Calu3 (cell line): ENCODE results near the gene HP1BP3. TPM values are rescaled to one million over a fixed set of nuclear protein-coding genes. Genes with fewer than 3 reads are reported as not detected.

Experiments used
- BruUV-seq: library from RNA; stranded (reverse); fragments of 400-500 nt; replicated peaks from 2 replicates; lab custom pipeline; 2021; lab: Mats Ljungman, UMichigan
- CTCF ChIA-PET: fragments of 300-600 bp; sonication (Branson Sonifier 250); formaldehyde crosslinking; loops from one replicate; lab custom pipeline; 2022; ENCODE audit warnings: antibody characterized with exemption; lab: Charles Lee
- DNase-seq: peaks from one replicate; pipeline ENCODE4 v3.0.0; 2022
- H3K27ac Mint-ChIP-seq: one replicate; pipeline ENCODE4 v1.8.0; 2022; ENCODE audit warnings: mixed read lengths; ENCODE audit not compliant: unreplicated experiment
- H3K27me3 Mint-ChIP-seq: one replicate; pipeline ENCODE4 v1.8.0; 2022; ENCODE audit warnings: mixed read lengths; ENCODE audit not compliant: unreplicated experiment
- H3K36me3 Mint-ChIP-seq: one replicate; pipeline ENCODE4 v1.8.0; 2022; ENCODE audit warnings: mild to moderate bottlenecking, moderate library complexity, mixed read lengths; ENCODE audit not compliant: insufficient read depth, unreplicated experiment
- H3K4me1 Mint-ChIP-seq: one replicate; pipeline ENCODE4 v1.8.0; 2022; ENCODE audit warnings: mild to moderate bottlenecking, low read depth, mixed read lengths; ENCODE audit not compliant: unreplicated experiment
- H3K4me3 Mint-ChIP-seq: one replicate; pipeline ENCODE4 v1.8.0; 2022; ENCODE audit warnings: mild to moderate bottlenecking, low read depth, moderate library complexity, mixed read lengths; ENCODE audit not compliant: unreplicated experiment
- H3K9me3 Mint-ChIP-seq: one replicate; pipeline ENCODE4 v1.8.0; 2022; ENCODE audit warnings: low read depth, mixed read lengths; ENCODE audit not compliant: unreplicated experiment
- intact Hi-C: fragments of 100-400 bp; cut with micrococcal nuclease; formaldehyde crosslinking; loops from one replicate; pipeline ENCODE4 v1.10.0; 2022; ENCODE audit not compliant: unreplicated experiment
- total RNA-seq: library from RNA; stranded (reverse); gene quantifications from 2 replicates; pipeline ENCODE4 v1.2.3, GENCODE V29; 2022
- TF ChIP-seq, protein P1 (sequence below): fragments of 200-600 bp; IDR thresholded peaks from one replicate; pipeline ENCODE4 v1.8.0; 2022; ENCODE audit warnings: antibody characterized with exemption; ENCODE audit not compliant: unreplicated experiment

Gene HP1BP3
- total RNA-seq, 1 experiment from 2014 or later = 247 TPM

DNA sequence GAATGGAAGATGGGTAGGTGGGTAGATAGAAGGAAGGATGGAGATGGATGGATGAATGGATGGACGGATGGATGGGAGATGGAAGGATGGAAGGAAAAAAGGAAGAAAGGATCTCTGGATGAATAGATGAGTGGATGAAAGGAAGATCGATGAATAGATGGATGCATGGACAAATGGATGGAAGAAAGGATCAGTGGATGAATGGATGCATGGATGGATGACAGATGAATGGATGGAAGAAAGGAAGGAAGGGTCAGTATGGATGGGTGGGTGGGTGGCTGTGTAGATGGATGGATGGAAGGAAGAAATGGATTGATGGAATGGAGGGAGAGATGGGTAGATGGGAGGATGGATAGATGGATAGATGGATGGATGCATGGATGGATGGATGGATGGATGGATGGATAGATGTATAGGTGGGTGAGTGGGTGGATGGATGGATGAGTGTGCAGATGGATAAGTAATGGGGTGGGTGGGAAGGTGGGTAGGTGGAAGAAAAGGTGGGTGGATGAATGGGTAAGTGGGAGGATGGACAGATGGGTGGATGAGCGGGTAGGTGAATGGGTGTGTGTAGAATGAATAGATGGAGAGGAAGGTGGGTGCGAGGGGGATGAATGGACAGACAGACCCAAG lies 83.9 kb downstream of the HP1BP3 start:
- Mint-ChIP-seq H3K9me3 (peaks cover 3% of the 10 kb centered on the region), H3K36me3 (no peaks in the 10 kb centered on the region), H3K27me3 (peaks cover 18% of the 10 kb centered on the region), H3K4me3 (no peak overlapping the region), H3K4me1 (no peaks in the 10 kb centered on the region), H3K27ac (no peak overlapping the region)
- TF ChIP-seq, protein P1, sequence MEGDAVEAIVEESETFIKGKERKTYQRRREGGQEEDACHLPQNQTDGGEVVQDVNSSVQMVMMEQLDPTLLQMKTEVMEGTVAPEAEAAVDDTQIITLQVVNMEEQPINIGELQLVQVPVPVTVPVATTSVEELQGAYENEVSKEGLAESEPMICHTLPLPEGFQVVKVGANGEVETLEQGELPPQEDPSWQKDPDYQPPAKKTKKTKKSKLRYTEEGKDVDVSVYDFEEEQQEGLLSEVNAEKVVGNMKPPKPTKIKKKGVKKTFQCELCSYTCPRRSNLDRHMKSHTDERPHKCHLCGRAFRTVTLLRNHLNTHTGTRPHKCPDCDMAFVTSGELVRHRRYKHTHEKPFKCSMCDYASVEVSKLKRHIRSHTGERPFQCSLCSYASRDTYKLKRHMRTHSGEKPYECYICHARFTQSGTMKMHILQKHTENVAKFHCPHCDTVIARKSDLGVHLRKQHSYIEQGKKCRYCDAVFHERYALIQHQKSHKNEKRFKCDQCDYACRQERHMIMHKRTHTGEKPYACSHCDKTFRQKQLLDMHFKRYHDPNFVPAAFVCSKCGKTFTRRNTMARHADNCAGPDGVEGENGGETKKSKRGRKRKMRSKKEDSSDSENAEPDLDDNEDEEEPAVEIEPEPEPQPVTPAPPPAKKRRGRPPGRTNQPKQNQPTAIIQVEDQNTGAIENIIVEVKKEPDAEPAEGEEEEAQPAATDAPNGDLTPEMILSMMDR = no peak
- no peak for DNase-seq
- BruUV-seq = no TSS peak
- CTCF ChIA-PET = no interaction called here
- intact Hi-C loops = no loop called here

DNA sequence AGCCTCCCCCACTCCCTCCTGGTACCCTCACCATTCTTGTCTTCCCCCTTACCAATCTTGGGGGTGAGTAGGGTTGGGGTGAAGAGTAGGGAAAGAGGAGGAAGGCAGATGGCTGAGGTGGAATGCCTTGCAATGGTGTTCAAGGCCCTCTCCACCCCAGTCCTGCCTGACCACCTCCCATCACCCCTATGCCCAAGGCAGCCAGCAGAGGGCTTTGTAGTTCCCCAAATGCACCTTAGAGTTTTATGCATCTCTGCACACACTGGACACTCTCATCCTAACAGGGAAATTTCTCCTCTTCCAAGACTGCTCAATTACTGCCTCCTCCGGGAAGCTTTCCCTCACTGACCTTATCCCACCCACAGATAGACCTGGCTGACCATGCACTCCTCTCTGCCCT lies 84.7 kb downstream of the HP1BP3 start:
- intact Hi-C loops = no loop called here
- Mint-ChIP-seq H3K36me3 (no peaks in the 10 kb centered on the region), H3K4me1 (no peaks in the 10 kb centered on the region), H3K4me3 (no peak overlapping the region), H3K27me3 (peaks cover 18% of the 10 kb centered on the region), H3K9me3 (peaks cover 3% of the 10 kb centered on the region), H3K27ac (no peak overlapping the region)
- no TSS peak for BruUV-seq
- CTCF ChIA-PET = interaction anchor here (1.1 kb wide), 1 partner anchor 493 kb away, joined by 3 read pairs; no protein-coding TSS in a partner anchor
- DNase-seq = peak; percentile 27
- TF ChIP-seq, protein P1 = no peak

DNA sequence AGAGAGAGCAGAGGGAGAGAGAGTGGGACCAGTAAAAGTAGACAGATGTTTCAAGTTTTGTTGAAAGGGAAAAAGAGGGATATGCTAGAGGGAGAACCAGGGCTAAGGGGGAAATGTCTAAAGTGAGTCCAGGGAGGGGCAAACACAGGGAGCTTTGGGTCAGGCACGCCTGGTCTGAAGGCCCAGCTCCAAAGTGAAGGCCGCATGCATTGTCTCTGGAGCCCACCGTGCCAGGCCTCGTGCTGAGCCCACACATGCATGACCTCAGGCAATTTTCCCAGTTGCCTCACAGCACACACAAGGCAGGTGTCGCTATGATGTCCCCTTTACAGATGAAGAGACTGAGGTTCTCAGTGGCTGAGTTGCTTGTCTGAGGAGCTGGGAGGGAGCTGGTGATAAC lies 85.3 kb downstream of the HP1BP3 start:
- intact Hi-C loops = no loop called here
- Mint-ChIP-seq H3K36me3 (peaks cover under 1% of the 10 kb centered on the region), H3K4me1 (no peaks in the 10 kb centered on the region), H3K27ac (no peak overlapping the region), H3K4me3 (no peak overlapping the region), H3K27me3 (peaks cover 18% of the 10 kb centered on the region), H3K9me3 (peaks cover 3% of the 10 kb centered on the region)
- no peak for DNase-seq
- CTCF ChIA-PET = interaction anchor here (1.1 kb wide), 1 partner anchor 493 kb away, joined by 3 read pairs; no protein-coding TSS in a partner anchor
- BruUV-seq = no TSS peak
- TF ChIP-seq, protein P1 = no peak

DNA sequence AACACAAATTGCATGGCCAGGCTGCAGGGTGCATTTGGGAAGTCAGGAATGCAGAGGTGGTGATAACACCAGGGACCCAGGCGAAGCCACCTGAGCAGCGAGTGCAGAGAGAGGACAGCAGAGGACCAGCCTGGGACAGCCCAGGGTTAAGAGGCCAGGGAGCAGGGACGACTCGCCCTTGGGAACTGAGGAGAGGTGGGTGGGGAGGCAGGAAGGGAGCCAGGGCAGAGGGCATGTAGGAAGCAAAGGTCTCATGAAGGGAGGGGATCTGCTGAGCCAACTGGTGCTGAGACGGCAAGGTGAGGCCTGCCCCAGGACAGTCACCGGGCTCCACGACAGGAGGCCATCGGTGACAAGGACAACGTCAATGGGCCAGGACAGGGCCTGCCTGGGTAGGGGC lies 85.7 kb downstream of the HP1BP3 start:
- intact Hi-C loops = no loop called here
- no TSS peak for BruUV-seq
- no peak for DNase-seq
- H3K27me3 Mint-ChIP-seq = peaks cover 18% of the 10 kb centered on the region
- peaks cover 2% of the 10 kb centered on the region for H3K4me1 Mint-ChIP-seq
- CTCF ChIA-PET = interaction anchor here (1.1 kb wide), 1 partner anchor 494 kb away, joined by 3 read pairs; no protein-coding TSS in a partner anchor
- H3K27ac Mint-ChIP-seq = no peak overlapping the region
- no peak overlapping the region for H3K4me3 Mint-ChIP-seq
- H3K9me3 Mint-ChIP-seq = peaks cover 3% of the 10 kb centered on the region
- TF ChIP-seq, protein P1 = no peak
- peaks cover 5% of the 10 kb centered on the region for H3K36me3 Mint-ChIP-seq
